A549 (cell line): ENCODE results near the gene RETREG1. TPM values are rescaled to one million over a fixed set of nuclear protein-coding genes. Genes with fewer than 3 reads are reported as not detected.

Source experiments
- ATAC-seq, 2 experiments: fragments of 200-7000 bp in 1 of 2; fragments of >200 bp in 1 of 2; cut with Nextera tagmentation in 1 of 2; cut with Tn5 transposase in 1 of 2; 3 replicates each; pipeline versions ENCODE4 v1.8.0 to v1.9.1; 2018 to 2020; ENCODE audit warnings: mild to moderate bottlenecking in 1 of 2, moderate library complexity in 1 of 2
- CTCF ChIA-PET: fragments of 300-600 bp; sonication (Branson Sonifier 250); formaldehyde crosslinking; extraction: SDS; loops from one replicate; lab custom pipeline; 2021; ENCODE audit warnings: antibody characterized with exemption, inconsistent platforms; lab: Yijun Ruan, JAX
- POLR2A ChIA-PET: fragments of 350-600 bp; formaldehyde crosslinking; extraction: SDS; loops from one replicate; lab custom pipeline; 2021; ENCODE audit warnings: antibody characterized with exemption, inconsistent platforms; lab: Yijun Ruan, JAX
- DNase-seq, 2 experiments: peaks; one replicate each; pipeline versions ENCODE4 v3.0.0 to v3.0.0-alpha.2; 2011 to 2016; ENCODE audit warnings: low read depth in 1 of 2, low spot score in 1 of 2
- FAIRE-seq: peaks from 2 replicates; lab custom pipeline; 2011; peaks lifted over from hg19 to GRCh38; lab: Jason Lieb, UNC
- H3K27ac ChIP-seq, 2 experiments: fragments of >200 bp; sonication (Bioruptor Twin); formaldehyde crosslinking; 3 replicates each; pipeline ENCODE4 v1.5.1; 2016 to 2017
- H3K4me1 ChIP-seq: fragments of >200 bp; sonication (Bioruptor Twin); formaldehyde crosslinking; 3 replicates; pipeline ENCODE4 v1.6.1; 2016
- H3K4me2 ChIP-seq: fragments of >200 bp; sonication (Bioruptor Twin); formaldehyde crosslinking; 3 replicates; pipeline ENCODE4 v1.6.1; 2016
- H3K4me3 ChIP-seq: fragments of >200 bp; sonication (Bioruptor Twin); formaldehyde crosslinking; 3 replicates; pipeline ENCODE4 v1.5.1; 2016
- H3K9me3 ChIP-seq: fragments of >200 bp; sonication (Bioruptor Twin); formaldehyde crosslinking; 3 replicates; pipeline ENCODE4 v1.6.1; 2016
- CEBPB ChIP-seq, 2 experiments: fragments of >200 bp in 1 of 2; sonication (Bioruptor Twin) in 1 of 2; formaldehyde crosslinking in 1 of 2; IDR thresholded peaks; 2 replicates each; pipeline ENCODE4 v1.6.1; 2012 to 2016
- CHD2 ChIP-seq: fragments of 150-350 bp; IDR thresholded peaks from 2 replicates; pipeline ENCODE4 v1.6.1; 2014; ENCODE audit warnings: low read length; ENCODE audit not compliant: partially characterized antibody
- CHD4 ChIP-seq: fragments of 200-600 bp; sonication (generic); IDR thresholded peaks from 2 replicates; pipeline ENCODE4 v1.6.1; 2016; ENCODE audit warnings: antibody characterized with exemption, mild to moderate bottlenecking, borderline replicate concordance
- EHF ChIP-seq: fragments of 250-450 bp; sonication (Bioruptor Pico); IDR thresholded peaks from 2 replicates; pipeline ENCODE4 v1.5.0; 2020; ENCODE audit warnings: mild to moderate bottlenecking
- EHMT2 ChIP-seq: fragments of 200-600 bp; sonication (generic); IDR thresholded peaks from 2 replicates; pipeline ENCODE4 v1.6.1; 2016; ENCODE audit warnings: antibody characterized with exemption, low read depth, mild to moderate bottlenecking, moderate library complexity
- ESRRA ChIP-seq: fragments of 150-350 bp; IDR thresholded peaks from 2 replicates; pipeline ENCODE4 v1.6.1; 2014; ENCODE audit warnings: mild to moderate bottlenecking, low read length, borderline replicate concordance
- FOSB ChIP-seq: fragments of 250-450 bp; sonication (Bioruptor Pico); IDR thresholded peaks from 2 replicates; pipeline ENCODE4 v1.5.0; 2020; ENCODE audit warnings: mild to moderate bottlenecking, moderate library complexity
- FOSL2 ChIP-seq, 2 experiments: fragments of 450-650 bp in 1 of 2; fragments of >200 bp in 1 of 2; sonication (Bioruptor Twin) in 1 of 2; formaldehyde crosslinking; IDR thresholded peaks; 2 replicates each; pipeline versions ENCODE4 v1.5.0 to v1.6.1; 2016 to 2020; ENCODE audit warnings: mild to moderate bottlenecking in 1 of 2, moderate library complexity in 1 of 2
- GATA3 ChIP-seq: IDR thresholded peaks from 2 replicates; pipeline ENCODE4 v1.6.1; 2012; ENCODE audit warnings: borderline replicate concordance
- HEYL ChIP-seq: fragments of 250-450 bp; sonication (Bioruptor Pico); IDR thresholded peaks from 2 replicates; pipeline ENCODE4 v1.8.0; 2021; ENCODE audit warnings: mild to moderate bottlenecking, moderate library complexity
- HOXA7 ChIP-seq: fragments of 250-450 bp; sonication (Bioruptor Pico); IDR thresholded peaks from 2 replicates; pipeline ENCODE4 v1.5.0; 2020; ENCODE audit warnings: mild to moderate bottlenecking, moderate library complexity
- JUNB ChIP-seq: fragments of >200 bp; sonication (Bioruptor Twin); formaldehyde crosslinking; IDR thresholded peaks from 2 replicates; pipeline ENCODE4 v1.6.1; 2016
- MAZ ChIP-seq: fragments of 150-350 bp; IDR thresholded peaks from 2 replicates; pipeline ENCODE4 v1.6.1; 2014; ENCODE audit warnings: antibody characterized with exemption, low read depth, low read length, borderline replicate concordance
- NPAS2 ChIP-seq: fragments of 250-450 bp; sonication (Bioruptor Pico); IDR thresholded peaks from 2 replicates; pipeline ENCODE4 v1.8.0; 2022; ENCODE audit warnings: mild to moderate bottlenecking, moderate library complexity, borderline replicate concordance
- PHF8 ChIP-seq: fragments of 200-600 bp; sonication (generic); IDR thresholded peaks from 2 replicates; pipeline ENCODE4 v1.6.1; 2016; ENCODE audit warnings: low read depth, mild to moderate bottlenecking, antibody characterized with exemption, moderate library complexity, borderline replicate concordance
- RAD21 ChIP-seq, 2 experiments: fragments of >200 bp in 1 of 2; sonication (Bioruptor Twin) in 1 of 2; formaldehyde crosslinking in 1 of 2; IDR thresholded peaks in 1 of 2; conservative IDR thresholded peaks in 1 of 2; 2 replicates in 1 of 2; 3 replicates in 1 of 2; pipeline ENCODE4 v1.6.1; 2012 to 2018; ENCODE audit warnings: inconsistent platforms in 1 of 2
- RCOR1 ChIP-seq: fragments of 150-350 bp; IDR thresholded peaks from 2 replicates; pipeline ENCODE4 v1.6.1; 2014; ENCODE audit warnings: antibody characterized with exemption, low read length, low read depth
- SMC3 ChIP-seq: fragments of >200 bp; sonication (Bioruptor Twin); formaldehyde crosslinking; IDR thresholded peaks from 3 replicates; pipeline ENCODE4 v1.6.1; 2018; ENCODE audit warnings: inconsistent platforms
- TP53 ChIP-seq: fragments of 250-450 bp; sonication (Bioruptor Pico); IDR thresholded peaks from 2 replicates; pipeline ENCODE4 v1.5.0; 2021; ENCODE audit warnings: mild to moderate bottlenecking, moderate library complexity
- ZC3H11A ChIP-seq: fragments of 450-650 bp; IDR thresholded peaks from 2 replicates; pipeline ENCODE4 v1.6.1; 2014; ENCODE audit warnings: antibody characterized with exemption, mild to moderate bottlenecking
- WGBS: methylation state at CpG from one replicate; pipeline ENCODE4 v1.1.6; 2017; ENCODE audit errors: missing lambda C conversion rate; 5-methylcytosine and 5-hydroxymethylcytosine counted together
- polyA plus RNA-seq, 4 experiments: library from polyadenylated mRNA; depleted of rRNA in 3 of 4; stranded (reverse); fragments of >200 nt; fragmentation: RNase III in 1 of 4; extraction: RNeasy Plus Mini Kit Qiagen cat#74134 plus additional on column Dnase treatment in 1 of 4; gene quantifications; 2 replicates in 3 of 4; 3 replicates in 1 of 4; pipeline ENCODE4 v1.2.3, GENCODE V29; 2011 to 2017
- TF ChIP-seq, protein P1 (sequence below): fragments of 150-350 bp; IDR thresholded peaks from 2 replicates; pipeline ENCODE4 v1.6.1; 2014; ENCODE audit warnings: low read depth, mild to moderate bottlenecking, low read length
- TF ChIP-seq, protein P2 (sequence below): fragments of >200 bp; sonication (Bioruptor Twin); formaldehyde crosslinking; IDR thresholded peaks from 2 replicates; pipeline ENCODE4 v1.6.1; 2016
- TF ChIP-seq, protein P3 (sequence below): IDR thresholded peaks from 2 replicates; pipeline ENCODE4 v1.6.1; 2012
- TF ChIP-seq, protein P4 (sequence below): fragments of 200-600 bp; sonication (generic); IDR thresholded peaks from 2 replicates; pipeline ENCODE4 v1.6.1; 2016; ENCODE audit warnings: antibody characterized with exemption, mild to moderate bottlenecking, moderate library complexity

Gene RETREG1
- polyA plus RNA-seq, 2 of the 4 experiments (the other 2 are of a cell fraction) = 2.1 to 3.4 TPM

- WGBS = 69% methylated on average over 2 of the region's 2 CpGs
- no peak for TF ChIP-seq ZC3H11A
- TF ChIP-seq CHD4 = no peak
- TF ChIP-seq GATA3 = no peak
- TF ChIP-seq, all 56 proteins: peak for 0
- ChIA-PET POLR2A (no interaction called here), CTCF (no interaction called here)
- H3K4me1 ChIP-seq = peaks cover 13% of the 10 kb centered on the region; the same call in 2 of the 3 replicates
- no peak for ATAC-seq
- H3K4me2 ChIP-seq = no peak overlapping the region
- H3K4me3 ChIP-seq = no peak overlapping the region
- DNase-seq = no peak
- FAIRE-seq = no peak
- no peaks in the 10 kb centered on the region for H3K9me3 ChIP-seq
- H3K27ac ChIP-seq = no peak overlapping the region
These were observed 98.2 kb downstream of the RETREG1 start for GRCh38 chr5:16518606-16519005.

DNA sequence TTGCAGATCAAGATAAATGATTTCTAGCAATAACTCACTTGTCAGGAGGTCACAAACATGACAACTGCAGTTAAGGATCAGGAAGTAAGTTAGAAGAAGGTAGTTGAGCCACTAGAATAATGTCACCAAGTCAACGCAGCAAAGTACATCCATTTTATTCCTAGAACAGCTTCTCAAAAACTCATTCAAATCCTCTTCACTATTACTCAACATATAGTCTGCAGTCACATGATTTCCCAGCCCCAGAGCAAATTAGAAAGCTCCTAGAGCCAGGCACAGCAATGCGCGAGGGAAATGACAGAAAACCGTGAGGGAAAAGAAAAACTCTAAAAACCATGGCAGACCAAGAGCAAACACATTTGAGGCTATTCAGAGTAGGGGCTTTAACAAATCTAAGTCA is 101.3 kb downstream of the RETREG1 start:
- FAIRE-seq = no peak
- no peak overlapping the region for H3K4me3 ChIP-seq
- TF ChIP-seq EHMT2 (no peak), RCOR1 (no peak), TP53 (CRISPR knock-in tag) (no peak), HOXA7 (no peak), CHD4 (no peak), PHF8 (no peak), ESRRA (no peak), FOSB (CRISPR knock-in tag) (no peak), MAZ (no peak), CEBPB (IDR thresholded peaks at IDR 0.05) (no peak), NPAS2 (CRISPR knock-in tag) (no peak), FOSL2 (IDR thresholded peaks at IDR 0.05) (no peak), FOSL2 (CRISPR knock-in tag; IDR thresholded peaks at IDR 0.05) (no peak), GATA3 (no peak), EHF (no peak)
- TF ChIP-seq, protein P1, sequence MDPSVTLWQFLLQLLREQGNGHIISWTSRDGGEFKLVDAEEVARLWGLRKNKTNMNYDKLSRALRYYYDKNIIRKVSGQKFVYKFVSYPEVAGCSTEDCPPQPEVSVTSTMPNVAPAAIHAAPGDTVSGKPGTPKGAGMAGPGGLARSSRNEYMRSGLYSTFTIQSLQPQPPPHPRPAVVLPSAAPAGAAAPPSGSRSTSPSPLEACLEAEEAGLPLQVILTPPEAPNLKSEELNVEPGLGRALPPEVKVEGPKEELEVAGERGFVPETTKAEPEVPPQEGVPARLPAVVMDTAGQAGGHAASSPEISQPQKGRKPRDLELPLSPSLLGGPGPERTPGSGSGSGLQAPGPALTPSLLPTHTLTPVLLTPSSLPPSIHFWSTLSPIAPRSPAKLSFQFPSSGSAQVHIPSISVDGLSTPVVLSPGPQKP = no peak
- TF ChIP-seq, protein P2, sequence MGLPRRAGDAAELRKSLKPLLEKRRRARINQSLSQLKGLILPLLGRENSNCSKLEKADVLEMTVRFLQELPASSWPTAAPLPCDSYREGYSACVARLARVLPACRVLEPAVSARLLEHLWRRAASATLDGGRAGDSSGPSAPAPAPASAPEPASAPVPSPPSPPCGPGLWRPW = no peak
- H3K4me1 ChIP-seq = no peaks in the 10 kb centered on the region
- no peak overlapping the region for H3K27ac ChIP-seq
- ATAC-seq = no peak
- H3K4me2 ChIP-seq = no peak overlapping the region
- 69% methylated on average over 4 of the region's 4 CpGs for WGBS
- no peaks in the 10 kb centered on the region for H3K9me3 ChIP-seq
- CTCF ChIA-PET = interaction anchor here (0.8 to 1.1 kb wide), 2 partner anchors 9 to 26 kb away, joined by 3 to 6 read pairs; no protein-coding TSS in a partner anchor
- POLR2A ChIA-PET = no interaction called here
- no peak for DNase-seq

- FAIRE-seq (no peak), DNase-seq (no peak), ATAC-seq (no peak)
- Histone ChIP-seq H3K27ac (no peak overlapping the region), H3K9me3 (no peaks in the 10 kb centered on the region), H3K4me2 (no peak overlapping the region), H3K4me1 (no peaks in the 10 kb centered on the region)
- 72% methylated on average over 3 of the region's 3 CpGs for WGBS
- TF ChIP-seq, protein P3, sequence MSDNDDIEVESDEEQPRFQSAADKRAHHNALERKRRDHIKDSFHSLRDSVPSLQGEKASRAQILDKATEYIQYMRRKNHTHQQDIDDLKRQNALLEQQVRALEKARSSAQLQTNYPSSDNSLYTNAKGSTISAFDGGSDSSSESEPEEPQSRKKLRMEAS = no peak
- TF ChIP-seq JUNB (no peak), SMC3 (no peak), ZC3H11A (no peak), CHD2 (no peak), HEYL (CRISPR knock-in tag) (no peak), MAZ (no peak), RAD21 (conservative IDR thresholded peaks at IDR 0.05 in 1 of 2, IDR thresholded peaks at IDR 0.05 in 1 of 2) (no peak)
- TF ChIP-seq, protein P2 = no peak
- TF ChIP-seq, protein P4, sequence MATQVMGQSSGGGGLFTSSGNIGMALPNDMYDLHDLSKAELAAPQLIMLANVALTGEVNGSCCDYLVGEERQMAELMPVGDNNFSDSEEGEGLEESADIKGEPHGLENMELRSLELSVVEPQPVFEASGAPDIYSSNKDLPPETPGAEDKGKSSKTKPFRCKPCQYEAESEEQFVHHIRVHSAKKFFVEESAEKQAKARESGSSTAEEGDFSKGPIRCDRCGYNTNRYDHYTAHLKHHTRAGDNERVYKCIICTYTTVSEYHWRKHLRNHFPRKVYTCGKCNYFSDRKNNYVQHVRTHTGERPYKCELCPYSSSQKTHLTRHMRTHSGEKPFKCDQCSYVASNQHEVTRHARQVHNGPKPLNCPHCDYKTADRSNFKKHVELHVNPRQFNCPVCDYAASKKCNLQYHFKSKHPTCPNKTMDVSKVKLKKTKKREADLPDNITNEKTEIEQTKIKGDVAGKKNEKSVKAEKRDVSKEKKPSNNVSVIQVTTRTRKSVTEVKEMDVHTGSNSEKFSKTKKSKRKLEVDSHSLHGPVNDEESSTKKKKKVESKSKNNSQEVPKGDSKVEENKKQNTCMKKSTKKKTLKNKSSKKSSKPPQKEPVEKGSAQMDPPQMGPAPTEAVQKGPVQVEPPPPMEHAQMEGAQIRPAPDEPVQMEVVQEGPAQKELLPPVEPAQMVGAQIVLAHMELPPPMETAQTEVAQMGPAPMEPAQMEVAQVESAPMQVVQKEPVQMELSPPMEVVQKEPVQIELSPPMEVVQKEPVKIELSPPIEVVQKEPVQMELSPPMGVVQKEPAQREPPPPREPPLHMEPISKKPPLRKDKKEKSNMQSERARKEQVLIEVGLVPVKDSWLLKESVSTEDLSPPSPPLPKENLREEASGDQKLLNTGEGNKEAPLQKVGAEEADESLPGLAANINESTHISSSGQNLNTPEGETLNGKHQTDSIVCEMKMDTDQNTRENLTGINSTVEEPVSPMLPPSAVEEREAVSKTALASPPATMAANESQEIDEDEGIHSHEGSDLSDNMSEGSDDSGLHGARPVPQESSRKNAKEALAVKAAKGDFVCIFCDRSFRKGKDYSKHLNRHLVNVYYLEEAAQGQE = no peak
- TF ChIP-seq, all 56 proteins: peak for 0
- ChIA-PET POLR2A (no interaction called here), CTCF (interaction anchor here (0.6 to 1.2 kb wide), 7 partner anchors 10 to 70 kb away, joined by 3 to 4 read pairs (median 3); no protein-coding TSS in a partner anchor)
- H3K4me3 ChIP-seq = no peak overlapping the region
These were observed 106.7 kb downstream of the RETREG1 start for GRCh38 chr5:16510098-16510497.
